ENCODE results near the gene GTSF1L.

GTSF1L gene

DNA sequence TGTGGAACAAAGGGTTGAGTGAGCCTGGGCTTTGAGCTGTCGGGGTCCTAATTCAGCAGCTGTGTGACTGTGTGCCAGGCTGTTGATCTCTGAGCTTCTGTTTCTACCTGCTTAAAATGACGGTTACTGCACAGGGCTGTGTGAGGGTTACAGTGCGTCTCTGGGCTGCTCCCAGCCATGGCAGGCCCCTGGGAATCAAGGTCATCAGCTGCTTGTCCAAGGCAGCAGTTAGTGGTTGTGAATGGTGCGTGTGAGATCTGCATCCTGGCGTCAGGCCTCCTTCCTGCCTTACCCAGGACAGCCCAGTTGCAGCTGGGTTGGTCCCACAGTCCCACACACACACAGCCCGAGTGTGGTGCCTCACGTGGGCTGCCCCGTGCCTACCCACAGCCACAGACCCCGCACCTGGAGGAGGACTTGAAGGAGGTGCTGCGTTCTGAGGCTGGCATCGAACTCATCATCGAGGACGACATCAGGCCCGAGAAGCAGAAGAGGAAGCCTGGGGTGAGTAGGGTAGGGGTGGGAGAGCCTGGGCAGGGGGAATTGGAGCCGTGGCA lies 15.6 kb downstream of the GTSF1L start:
- DNase-seq (ENCODE audit: low read depth), result no peak
- H3K4me3 ChIP-seq (ENCODE audit: control insufficient read depth, low read depth, low read length), result no peak overlapping the region
- TF ChIP-seq, protein P1, sequence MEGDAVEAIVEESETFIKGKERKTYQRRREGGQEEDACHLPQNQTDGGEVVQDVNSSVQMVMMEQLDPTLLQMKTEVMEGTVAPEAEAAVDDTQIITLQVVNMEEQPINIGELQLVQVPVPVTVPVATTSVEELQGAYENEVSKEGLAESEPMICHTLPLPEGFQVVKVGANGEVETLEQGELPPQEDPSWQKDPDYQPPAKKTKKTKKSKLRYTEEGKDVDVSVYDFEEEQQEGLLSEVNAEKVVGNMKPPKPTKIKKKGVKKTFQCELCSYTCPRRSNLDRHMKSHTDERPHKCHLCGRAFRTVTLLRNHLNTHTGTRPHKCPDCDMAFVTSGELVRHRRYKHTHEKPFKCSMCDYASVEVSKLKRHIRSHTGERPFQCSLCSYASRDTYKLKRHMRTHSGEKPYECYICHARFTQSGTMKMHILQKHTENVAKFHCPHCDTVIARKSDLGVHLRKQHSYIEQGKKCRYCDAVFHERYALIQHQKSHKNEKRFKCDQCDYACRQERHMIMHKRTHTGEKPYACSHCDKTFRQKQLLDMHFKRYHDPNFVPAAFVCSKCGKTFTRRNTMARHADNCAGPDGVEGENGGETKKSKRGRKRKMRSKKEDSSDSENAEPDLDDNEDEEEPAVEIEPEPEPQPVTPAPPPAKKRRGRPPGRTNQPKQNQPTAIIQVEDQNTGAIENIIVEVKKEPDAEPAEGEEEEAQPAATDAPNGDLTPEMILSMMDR (conservative IDR thresholded peaks at IDR 0.05; ENCODE audit: control insufficient read depth, insufficient read depth, low read depth, low read length), result no peak

GRCh38 chr20:43710370-43711044 lies 16.3 kb downstream of the GTSF1L start:
- TF ChIP-seq, protein P1 (conservative IDR thresholded peaks at IDR 0.05; ENCODE audit: control insufficient read depth, insufficient read depth, low read depth, low read length), result no peak
- no peak overlapping the region for H3K4me3 ChIP-seq (ENCODE audit: control insufficient read depth, low read depth, low read length)
- DNase-seq (ENCODE audit: low read depth), result no peak

DNA sequence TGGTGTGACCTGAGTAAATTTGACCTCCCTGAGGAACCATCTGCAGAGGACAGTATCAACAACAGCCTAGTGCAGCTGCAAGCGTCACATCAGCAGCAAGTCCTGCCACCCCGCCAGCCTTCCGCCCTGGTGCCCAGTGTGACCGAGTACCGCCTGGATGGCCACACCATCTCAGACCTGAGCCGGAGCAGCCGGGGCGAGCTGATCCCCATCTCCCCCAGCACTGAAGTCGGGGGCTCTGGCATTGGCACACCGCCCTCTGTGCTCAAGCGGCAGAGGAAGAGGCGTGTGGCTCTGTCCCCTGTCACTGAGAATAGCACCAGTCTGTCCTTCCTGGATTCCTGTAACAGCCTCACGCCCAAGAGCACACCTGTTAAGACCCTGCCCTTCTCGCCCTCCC lies 24.3 kb downstream of the GTSF1L start:
- no peak for DNase-seq (ENCODE audit: low read depth)
- H3K4me3 ChIP-seq (ENCODE audit: control insufficient read depth, low read depth, low read length), result no peak overlapping the region
- TF ChIP-seq, protein P1 (conservative IDR thresholded peaks at IDR 0.05; ENCODE audit: control insufficient read depth, insufficient read depth, low read depth, low read length), result no peak

DNA sequence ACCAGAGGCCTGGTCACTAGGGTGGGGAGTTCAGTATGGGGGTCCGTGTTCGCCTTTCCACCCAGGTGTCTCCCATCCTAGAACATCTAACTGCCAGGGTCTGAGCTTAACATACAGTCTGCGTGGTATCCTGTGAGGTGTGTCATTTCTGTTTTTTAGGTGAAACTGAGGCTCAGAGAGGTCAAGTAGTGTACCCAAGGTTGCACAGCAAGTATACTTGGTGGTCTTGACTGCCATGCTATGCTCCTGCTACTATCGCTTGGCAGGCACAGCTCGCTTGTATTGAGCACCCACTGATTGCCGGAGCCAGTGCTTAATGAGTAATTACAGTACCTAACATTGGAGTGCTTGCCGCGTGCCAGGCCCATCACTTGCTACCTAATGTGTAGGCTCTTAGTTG lies 26.2 kb downstream of the GTSF1L start:
- TF ChIP-seq, protein P1 (conservative IDR thresholded peaks at IDR 0.05; ENCODE audit: control insufficient read depth, insufficient read depth, low read depth, low read length), result no peak
- H3K4me3 ChIP-seq (ENCODE audit: control insufficient read depth, low read depth, low read length), result no peak overlapping the region
- no peak for DNase-seq (ENCODE audit: low read depth)

- TF ChIP-seq, protein P1 (conservative IDR thresholded peaks at IDR 0.05; ENCODE audit: control insufficient read depth, insufficient read depth, low read depth, low read length), result no peak
- no peak overlapping the region for H3K4me3 ChIP-seq (ENCODE audit: control insufficient read depth, low read depth, low read length)
- no peak for DNase-seq (ENCODE audit: low read depth)
These were observed 26.7 kb downstream of the GTSF1L start for GRCh38 chr20:43699941-43700565.

DNA sequence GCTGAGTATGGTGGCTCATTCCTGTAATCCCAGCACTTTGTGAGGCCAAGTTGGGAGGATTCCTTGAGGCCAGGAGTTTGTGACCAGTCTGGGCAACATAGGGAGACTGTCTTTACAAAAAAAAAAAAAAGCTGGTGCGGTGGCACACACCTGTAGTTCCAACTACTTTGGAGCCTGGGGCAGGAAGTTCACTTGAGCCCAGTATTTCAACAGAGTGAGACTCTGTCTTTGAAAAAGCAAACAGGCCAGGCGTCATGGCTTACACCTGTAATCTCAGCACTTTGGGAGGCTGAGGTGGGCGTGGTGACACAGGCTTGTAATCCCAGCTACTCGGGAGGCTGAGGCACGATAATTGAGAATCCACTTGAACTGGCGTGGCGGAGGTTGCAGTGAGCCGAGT lies 31.2 kb downstream of the GTSF1L start:
- H3K4me3 ChIP-seq (ENCODE audit: control insufficient read depth, low read depth, low read length), result no peak overlapping the region
- TF ChIP-seq, protein P1 (conservative IDR thresholded peaks at IDR 0.05; ENCODE audit: control insufficient read depth, insufficient read depth, low read depth, low read length), result no peak
- no peak for DNase-seq (ENCODE audit: low read depth)

All from fibroblast of mammary gland (primary cell).